Embryonic facial prominence (tissue), 1 donor: ENCODE results near the gene WDR59.

Source experiments
- DNase-seq: peaks from one replicate; pipeline ENCODE4 v3.0.0-alpha.2; 2016; ENCODE audit errors: extremely low spot score

The WDR59 gene

GRCh38 chr16:74903120-74903519 lies 81.8 kb downstream of the WDR59 start:
- no peak for DNase-seq

DNA sequence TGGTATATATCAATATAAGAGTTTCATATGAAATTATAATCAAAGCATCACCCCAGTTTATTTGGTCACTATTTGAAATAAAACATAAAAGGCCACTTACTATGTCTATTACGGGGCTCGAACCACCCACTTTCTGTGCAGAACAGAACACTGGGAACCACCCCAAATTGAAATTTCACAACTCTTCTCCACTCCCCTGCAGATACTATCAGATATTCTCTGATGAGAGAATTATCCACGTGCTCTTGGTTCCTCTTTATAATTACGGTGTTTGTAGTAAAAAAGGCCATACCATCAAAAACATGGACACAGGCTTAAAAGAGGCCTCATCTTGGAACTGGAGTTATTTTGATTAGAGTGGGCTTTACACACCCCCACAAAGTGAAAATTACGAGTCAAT lies 82.8 kb downstream of the WDR59 start:
- no peak for DNase-seq

DNA sequence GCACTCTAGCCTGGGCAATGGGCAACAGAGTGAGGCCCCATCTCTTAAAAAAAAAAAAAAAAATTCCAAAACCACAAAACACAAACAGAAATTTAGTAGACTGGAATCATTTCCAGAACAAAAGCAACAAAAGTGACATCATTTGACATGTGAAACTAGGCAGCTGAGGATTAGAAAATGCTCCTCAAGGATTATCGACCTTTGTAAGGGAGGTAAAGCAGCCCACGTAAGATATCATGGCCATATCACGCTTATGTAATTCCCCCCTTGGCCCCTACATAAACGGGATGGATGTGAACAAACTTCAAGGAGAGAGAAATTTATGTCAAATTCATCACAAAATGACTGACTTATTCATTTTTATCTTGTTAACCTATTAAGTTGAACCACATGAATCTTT lies 83.3 kb downstream of the WDR59 start:
- DNase-seq: no peak

DNA sequence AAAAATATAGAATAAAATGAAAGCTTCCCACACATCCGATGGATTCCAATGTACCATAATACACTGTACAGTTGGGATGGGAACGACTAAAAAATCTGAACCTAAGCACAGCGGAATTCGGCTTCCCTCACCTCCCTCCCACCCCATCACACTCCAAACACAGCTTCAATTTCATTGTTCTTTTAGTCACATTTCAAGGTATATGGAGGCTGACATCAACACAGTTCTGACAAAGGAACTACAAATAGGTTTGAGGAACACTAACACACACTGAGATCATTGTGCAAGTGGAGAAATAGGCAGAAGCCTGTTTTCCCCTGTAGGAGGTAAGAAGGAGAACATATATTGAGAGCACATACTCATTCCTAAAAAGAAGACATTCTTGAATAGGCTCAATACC lies 85.1 kb downstream of the WDR59 start:
- no peak for DNase-seq

DNA sequence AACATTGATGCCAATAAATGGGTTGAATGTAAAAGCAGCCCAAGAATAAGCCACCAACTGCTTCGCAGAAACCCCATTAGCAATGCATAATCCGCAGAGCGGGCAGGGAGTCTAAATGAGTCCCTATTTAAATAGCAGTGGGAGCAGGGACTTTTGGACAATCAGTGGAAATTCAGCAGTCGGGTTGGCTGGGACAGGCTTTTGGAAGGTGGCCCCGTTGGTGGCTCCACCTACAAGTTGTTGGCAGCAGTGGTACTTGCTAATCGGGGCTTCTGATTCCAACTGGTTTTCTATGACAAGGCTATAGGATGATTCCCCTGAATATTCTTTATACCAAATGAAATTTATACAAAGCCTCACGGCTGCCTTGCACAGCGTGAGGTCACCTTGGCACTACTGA lies 86.3 kb downstream of the WDR59 start:
- no peak for DNase-seq

GRCh38 chr16:74896389-74897370 lies 88.2 kb downstream of the WDR59 start:
- DNase-seq: no peak

GRCh38 chr16:74893541-74893940 lies 91.4 kb downstream of the WDR59 start:
- DNase-seq: no peak

- no peak for DNase-seq
These were observed 92.1 kb downstream of the WDR59 start for GRCh38 chr16:74892574-74893461.

GRCh38 chr16:74888888-74889287 lies 96.0 kb downstream of the WDR59 start:
- DNase-seq: no peak

DNA sequence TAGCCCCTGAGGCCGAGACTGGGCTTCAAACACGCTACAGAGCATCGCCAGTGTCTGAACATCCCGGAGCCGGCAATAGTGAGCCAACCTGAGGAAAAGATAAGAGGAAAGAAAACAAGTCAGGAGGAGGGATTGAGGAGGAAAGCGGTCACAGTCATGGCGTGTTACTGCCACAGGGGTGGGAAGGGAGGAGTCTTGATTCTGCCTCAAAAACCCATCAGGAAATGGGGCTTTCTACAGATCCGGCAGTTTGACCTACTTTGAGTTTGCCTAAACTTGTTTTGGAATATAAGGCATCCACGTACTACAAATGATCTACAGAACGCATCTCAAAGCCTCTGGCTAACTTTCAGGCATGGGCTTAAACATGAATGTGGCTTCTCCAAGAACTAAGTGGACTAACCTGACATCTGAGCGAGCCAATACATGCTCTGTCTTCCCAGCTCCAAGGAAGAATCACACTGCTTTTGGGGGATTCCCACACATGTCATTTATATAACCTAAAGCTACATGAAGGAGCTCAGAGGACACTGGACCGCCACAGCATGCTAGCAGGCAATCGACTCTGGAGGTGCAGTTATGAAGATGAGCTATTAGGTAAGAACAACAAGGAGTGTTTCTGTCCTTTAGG lies 96.6 kb downstream of the WDR59 start:
- no peak for DNase-seq

GRCh38 chr16:74887084-74887483 lies 97.8 kb downstream of the WDR59 start:
- DNase-seq: no peak

- DNase-seq: no peak
These were observed 107.2 kb downstream of the WDR59 start for GRCh38 chr16:74877706-74878105.

DNA sequence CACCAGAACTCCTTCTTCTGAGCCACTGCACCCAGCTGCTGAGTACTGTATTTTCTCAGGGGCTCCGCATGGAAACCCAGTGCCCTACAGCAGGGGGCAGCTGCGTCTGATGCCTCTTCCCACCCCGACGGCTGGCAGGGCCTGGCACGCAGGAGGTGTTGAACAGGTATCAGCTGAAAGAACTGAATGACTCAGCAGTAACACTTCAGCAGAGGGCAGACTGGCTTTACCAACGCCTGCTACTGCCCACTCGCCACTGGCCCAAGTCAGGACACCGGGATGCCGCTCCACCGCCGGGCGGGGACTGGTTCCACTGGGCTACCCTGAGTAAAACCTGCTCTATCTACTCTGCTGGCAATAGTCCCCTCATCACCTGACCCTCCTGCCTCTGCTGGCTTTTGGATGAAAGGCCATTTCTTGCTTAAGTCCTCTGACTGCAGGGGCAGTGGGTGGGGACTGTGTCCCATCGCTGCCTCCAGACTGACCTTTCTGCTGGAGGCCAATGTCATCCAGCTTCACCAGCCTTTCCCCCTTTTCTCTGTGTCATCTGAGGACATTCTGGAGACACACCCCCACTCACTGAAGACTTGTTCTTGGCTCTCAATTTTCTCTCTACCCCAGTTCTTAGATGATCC lies 109.9 kb downstream of the WDR59 start:
- no peak for DNase-seq

GRCh38 chr16:74874123-74874522 lies 110.8 kb downstream of the WDR59 start:
- no peak for DNase-seq

DNA sequence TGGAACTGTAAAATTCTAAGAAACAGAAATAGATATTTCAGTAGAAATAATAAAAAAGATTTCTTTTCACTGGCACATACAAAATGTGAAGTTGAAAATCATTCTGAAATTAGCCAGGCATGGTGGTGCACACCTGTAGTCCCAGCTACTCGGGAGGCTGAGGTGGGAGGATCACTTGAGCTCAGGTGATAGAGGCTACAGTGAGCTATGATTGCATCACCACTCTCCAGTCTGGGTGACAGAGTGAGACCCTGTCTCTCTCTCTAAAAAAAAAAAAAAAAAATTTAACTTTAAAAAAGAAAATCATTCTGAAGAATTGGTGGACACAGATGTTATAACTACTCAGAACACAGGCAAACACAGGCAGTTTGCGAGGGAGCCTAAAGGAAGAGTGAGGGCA lies 112.6 kb downstream of the WDR59 start:
- DNase-seq: no peak

GRCh38 chr16:74871608-74872007 lies 113.3 kb downstream of the WDR59 start:
- DNase-seq: no peak

GRCh38 chr16:74868501-74868900 lies 116.4 kb downstream of the WDR59 start:
- DNase-seq: no peak

DNA sequence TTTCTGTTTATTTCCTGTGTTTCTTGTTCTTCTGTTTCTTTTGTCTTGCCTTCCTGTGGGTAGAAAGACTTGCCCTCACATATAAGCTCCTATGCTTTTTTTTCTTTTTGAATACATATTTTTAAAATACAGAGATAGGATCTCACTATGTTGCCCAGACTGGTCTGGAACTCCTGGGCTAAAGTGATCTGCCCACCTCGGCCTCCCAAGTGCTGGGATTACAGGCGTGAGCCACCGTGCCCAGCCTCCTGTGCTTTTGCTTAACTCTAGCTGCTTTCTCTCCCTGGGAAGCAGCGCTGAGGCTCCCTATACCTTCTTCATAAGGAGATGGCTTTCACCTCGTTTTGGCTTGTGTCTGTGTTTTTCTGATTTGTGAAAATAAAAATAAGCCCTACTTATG lies 116.9 kb downstream of the WDR59 start:
- DNase-seq: no peak

DNA sequence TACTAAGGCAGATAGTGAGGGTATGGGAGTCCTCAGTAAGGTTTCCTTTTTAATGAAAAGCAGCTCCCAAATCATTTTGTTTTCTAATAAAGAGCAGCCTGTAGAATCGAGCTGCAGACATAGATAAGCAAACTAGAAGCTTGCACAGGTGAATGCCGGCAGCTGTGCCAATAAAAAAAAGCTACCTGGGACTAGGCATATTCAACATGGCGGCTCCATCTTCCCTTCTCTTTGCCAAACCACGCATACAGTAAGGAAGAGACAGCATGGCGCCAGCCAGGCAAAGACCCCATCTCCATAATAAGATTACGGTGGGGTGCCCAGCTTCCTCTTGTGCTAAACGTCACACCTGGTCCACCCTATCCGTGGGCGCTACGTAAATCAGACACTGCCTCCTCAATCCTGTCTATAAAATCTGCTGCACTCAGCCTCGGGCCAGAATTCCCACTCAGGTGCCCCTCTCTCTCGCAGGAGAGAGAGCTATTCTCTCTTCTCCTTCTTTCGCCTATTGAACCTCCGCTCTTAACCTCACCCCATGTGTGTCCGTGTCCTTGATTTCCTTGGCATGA lies 117.6 kb downstream of the WDR59 start:
- DNase-seq: no peak

DNA sequence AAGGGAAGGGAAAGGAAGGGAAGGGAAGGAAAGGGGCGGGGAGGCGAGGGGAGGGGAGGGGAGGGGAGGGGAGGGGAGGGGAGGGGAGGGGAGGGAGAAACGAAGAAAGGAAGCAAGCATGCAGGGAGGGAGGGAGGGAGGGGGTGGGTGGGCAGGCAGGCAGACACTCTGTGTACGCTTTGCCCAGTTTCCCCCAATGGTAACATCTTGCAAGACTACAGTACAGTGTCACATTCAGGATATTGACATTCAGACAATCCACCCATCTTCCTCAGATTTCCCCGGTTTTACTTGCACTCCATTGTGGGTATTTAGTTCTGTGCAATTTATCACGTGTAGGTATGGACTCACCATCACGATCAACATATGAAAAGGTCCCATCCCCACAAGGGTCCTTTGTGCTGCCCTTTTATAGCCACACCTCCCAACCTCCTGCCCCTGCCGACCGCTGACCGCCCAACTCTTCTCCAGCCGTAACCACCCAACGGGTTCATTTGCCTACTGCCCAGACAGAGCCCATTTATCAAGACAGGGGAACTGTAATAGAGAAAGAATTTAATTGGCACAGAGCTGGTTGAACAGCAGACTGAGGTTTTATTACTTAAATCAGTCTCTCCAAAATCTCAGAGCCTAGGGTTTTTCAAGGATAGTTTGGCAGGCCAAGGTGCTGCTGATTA lies 118.9 kb downstream of the WDR59 start:
- DNase-seq: no peak

DNA sequence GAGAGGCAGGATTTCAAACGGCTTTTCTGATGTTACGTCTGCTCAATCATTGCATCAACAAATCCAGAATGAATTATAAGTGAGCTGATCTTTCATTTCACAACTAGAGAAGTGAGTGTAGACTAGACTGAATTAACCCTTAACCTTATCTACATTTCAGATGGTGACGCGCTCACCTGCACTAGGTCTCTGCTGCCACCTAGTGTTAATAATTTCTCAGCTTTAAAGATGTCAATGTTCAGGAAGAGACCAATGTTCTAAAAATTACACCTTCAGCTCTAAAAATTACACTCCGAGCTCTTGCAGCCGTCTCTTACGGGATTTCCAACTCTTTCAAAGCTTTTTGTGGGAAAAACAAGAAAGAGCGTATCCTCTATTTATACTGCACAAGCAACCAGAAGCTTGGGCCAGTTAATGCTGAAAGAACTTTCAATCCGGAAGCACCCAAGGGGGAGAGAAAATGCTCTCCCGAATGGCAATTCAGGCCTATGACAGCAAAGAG lies 122.1 kb downstream of the WDR59 start:
- peak; percentile 29 for DNase-seq
